HEK293 (cell line): ENCODE data around the gene SAT1.

ENCODE experiments used
- CTCF ChIA-PET: fragments of 350-600 bp; formaldehyde crosslinking; extraction: SDS; loops from one replicate; lab custom pipeline; 2021; ENCODE audit warnings: antibody characterized with exemption; lab: Yijun Ruan, JAX
- POLR2A ChIA-PET: fragments of 300-600 bp; formaldehyde crosslinking; extraction: SDS; loops from one replicate; lab custom pipeline; 2020; ENCODE audit warnings: antibody characterized with exemption, inconsistent platforms; lab: Yijun Ruan, JAX
- H3K27ac ChIP-seq: fragments of 200-500 bp; sonication (Bioruptor generic); 2 replicates; pipeline ENCODE4 v1.5.1; 2014; ENCODE audit warnings: low read depth, low read length, control low read depth, inconsistent platforms; ENCODE audit errors: extremely low read depth
- H3K36me3 ChIP-seq, 2 experiments: fragments of 200-500 bp in 1 of 2; sonication (Bioruptor generic) in 1 of 2; 1 replicate in 1 of 2; 2 replicates in 1 of 2; pipeline ENCODE4 v1.5.1; 2014 to 2017; ENCODE audit warnings: inconsistent platforms in 2 of 2, low read length in 2 of 2; ENCODE audit not compliant: control insufficient read depth in 2 of 2, insufficient read depth in 1 of 2
- H3K4me1 ChIP-seq: fragments of 200-500 bp; sonication (Bioruptor generic); 2 replicates; pipeline ENCODE4 v1.5.1; 2014; ENCODE audit warnings: mild to moderate bottlenecking, low read length, inconsistent platforms; ENCODE audit not compliant: control insufficient read depth, insufficient read depth
- H3K4me3 ChIP-seq: 2 replicates; pipeline ENCODE4 v1.5.1; 2011; ENCODE audit warnings: low read depth, mild to moderate bottlenecking, control low read depth, low read length, moderate library complexity
- H3K9me3 ChIP-seq: fragments of 200-500 bp; sonication (Bioruptor generic); 2 replicates; pipeline ENCODE4 v1.5.1; 2014; ENCODE audit warnings: low read depth, low read length, inconsistent platforms; ENCODE audit not compliant: control insufficient read depth, insufficient read depth
- MEIS1 ChIP-seq: sonication (generic); formaldehyde crosslinking; IDR thresholded peaks from 2 replicates; pipeline ENCODE4 v1.8.1; 2022; ENCODE audit warnings: missing genetic modification reagents, mild to moderate bottlenecking, borderline replicate concordance
- PRDM1 ChIP-seq: fragments of 450-650 bp; formaldehyde crosslinking; IDR thresholded peaks from 2 replicates; pipeline ENCODE4; 2016; ENCODE audit warnings: missing biosample characterization, missing genetic modification characterization
- PRDM10 ChIP-seq: fragments of 450-650 bp; formaldehyde crosslinking; IDR thresholded peaks from 2 replicates; pipeline ENCODE4 v1.5.1; 2016; ENCODE audit warnings: missing biosample characterization, missing genetic modification characterization
- PRDM6 ChIP-seq: fragments of 450-650 bp; formaldehyde crosslinking; IDR thresholded peaks from 2 replicates; pipeline ENCODE4 v1.5.1; 2017; ENCODE audit warnings: missing biosample characterization, missing genetic modification characterization
- SALL2 ChIP-seq: fragments of 450-650 bp; formaldehyde crosslinking; IDR thresholded peaks from 2 replicates; pipeline ENCODE4 v1.5.0; 2017; ENCODE audit warnings: missing biosample characterization, mild to moderate bottlenecking, missing genetic modification characterization, borderline replicate concordance
- SP2 ChIP-seq: fragments of 450-650 bp; formaldehyde crosslinking; IDR thresholded peaks from 2 replicates; pipeline ENCODE4 v1.5.1; 2016; ENCODE audit warnings: missing biosample characterization, missing genetic modification characterization
- TCF7L2 ChIP-seq: IDR thresholded peaks from 2 replicates; pipeline ENCODE4 v1.6.1; 2011; ENCODE audit warnings: low read depth, mild to moderate bottlenecking, inconsistent platforms, low read length, moderate library complexity, borderline replicate concordance
- ZBTB11 ChIP-seq: fragments of 450-650 bp; formaldehyde crosslinking; conservative IDR thresholded peaks from 2 replicates; pipeline ENCODE4 v1.5.1; 2016; ENCODE audit warnings: low read depth, missing biosample characterization, missing genetic modification characterization
- ZBTB17 ChIP-seq: fragments of 450-650 bp; formaldehyde crosslinking; IDR thresholded peaks from 2 replicates; pipeline ENCODE4 v1.5.1; 2016; ENCODE audit warnings: missing biosample characterization, missing genetic modification characterization
- ZBTB20 ChIP-seq: fragments of 450-650 bp; formaldehyde crosslinking; IDR thresholded peaks from 2 replicates; pipeline ENCODE4 v1.5.1; 2016; ENCODE audit warnings: missing biosample characterization, missing genetic modification characterization
- ZBTB21 ChIP-seq: fragments of 450-650 bp; formaldehyde crosslinking; IDR thresholded peaks from 2 replicates; pipeline ENCODE4 v1.5.1; 2017; ENCODE audit warnings: missing biosample characterization, missing genetic modification characterization
- ZBTB6 ChIP-seq: fragments of 450-650 bp; formaldehyde crosslinking; IDR thresholded peaks from 2 replicates; pipeline ENCODE4 v1.5.1; 2017; ENCODE audit warnings: missing biosample characterization, missing genetic modification characterization
- ZNF169 ChIP-seq: fragments of 450-650 bp; formaldehyde crosslinking; IDR thresholded peaks from 2 replicates; pipeline ENCODE4 v1.5.1; 2016; ENCODE audit warnings: missing biosample characterization, missing genetic modification characterization
- ZNF366 ChIP-seq: fragments of 450-650 bp; formaldehyde crosslinking; conservative IDR thresholded peaks from 2 replicates; pipeline ENCODE4 v1.5.1; 2016; ENCODE audit warnings: missing biosample characterization, missing genetic modification characterization
- ZNF391 ChIP-seq: fragments of 450-650 bp; formaldehyde crosslinking; IDR thresholded peaks from 2 replicates; pipeline ENCODE4 v1.5.1; 2016; ENCODE audit warnings: low read depth, missing biosample characterization, missing genetic modification characterization, borderline replicate concordance
- ZNF521 ChIP-seq: fragments of 450-650 bp; formaldehyde crosslinking; IDR thresholded peaks from 2 replicates; pipeline ENCODE4 v1.5.1; 2017; ENCODE audit warnings: missing biosample characterization, mild to moderate bottlenecking, missing genetic modification characterization
- ZNF548 ChIP-seq: fragments of 450-650 bp; formaldehyde crosslinking; IDR thresholded peaks from 2 replicates; pipeline ENCODE4 v1.5.1; 2016; ENCODE audit warnings: missing biosample characterization, missing genetic modification characterization
- ZNF600 ChIP-seq: fragments of 450-650 bp; formaldehyde crosslinking; IDR thresholded peaks from 2 replicates; pipeline ENCODE4 v1.5.1; 2016; ENCODE audit warnings: missing biosample characterization, missing genetic modification characterization
- ZNF610 ChIP-seq: fragments of 450-650 bp; formaldehyde crosslinking; IDR thresholded peaks from 2 replicates; pipeline ENCODE4 v1.5.1; 2016; ENCODE audit warnings: missing biosample characterization, missing genetic modification characterization, borderline replicate concordance
- ZNF624 ChIP-seq: fragments of 450-650 bp; formaldehyde crosslinking; IDR thresholded peaks from 2 replicates; pipeline ENCODE4 v1.5.1; 2017; ENCODE audit warnings: missing biosample characterization, missing genetic modification characterization
- ZNF629 ChIP-seq: fragments of 450-650 bp; formaldehyde crosslinking; IDR thresholded peaks from 2 replicates; pipeline ENCODE4 v1.5.1; 2017; ENCODE audit warnings: missing biosample characterization, missing genetic modification characterization
- ZNF670 ChIP-seq: fragments of 450-650 bp; formaldehyde crosslinking; IDR thresholded peaks from 2 replicates; pipeline ENCODE4 v1.5.1; 2016; ENCODE audit warnings: missing biosample characterization, missing genetic modification characterization, low read depth
- ZNF843 ChIP-seq: fragments of 450-650 bp; formaldehyde crosslinking; IDR thresholded peaks from 2 replicates; pipeline ENCODE4 v1.5.1; 2016; ENCODE audit warnings: missing biosample characterization, missing genetic modification characterization
- ZSCAN23 ChIP-seq: fragments of 450-650 bp; formaldehyde crosslinking; IDR thresholded peaks from 2 replicates; pipeline ENCODE4 v1.5.1; 2016; ENCODE audit warnings: missing biosample characterization, missing genetic modification characterization

SAT1 gene

GRCh38 chrX:23803931-23804381 lies 21.0 kb downstream of the SAT1 start (continued):
- no peak for TF ChIP-seq ZNF670 (tag by site-specific recombination)
- no peak for TF ChIP-seq ZNF169
- peak; percentile 57; the same call in 1 of the 2 replicates for TF ChIP-seq ZBTB21 (tag by site-specific recombination)
- 0 out of 2 replicates have a peak, but pooled peaks have one; percentile 51 for TF ChIP-seq ZNF629 (tag by site-specific recombination)
- peak; percentile 33; the same call in 1 of the 2 replicates for TF ChIP-seq PRDM10
- no peak for TF ChIP-seq TCF7L2

- POLR2A ChIA-PET = no interaction called here
- H3K4me3 ChIP-seq = no peak overlapping the region
- CTCF ChIA-PET = interaction anchor here (0.6 kb wide), 1 partner anchor 70 kb away, joined by 3 read pairs; no protein-coding TSS in a partner anchor
- no peaks in the 10 kb centered on the region for H3K9me3 ChIP-seq
- TF ChIP-seq ZNF624 (tag by site-specific recombination) (0 out of 2 replicates have a peak, but pooled peaks have one; percentile 45), ZNF366 (tag by site-specific recombination) (peak; percentile 91), PRDM1 (tag by site-specific recombination) (peak; percentile 98), ZBTB17 (tag by site-specific recombination) (peak; percentile 77; the same call in 1 of the 2 replicates), ZSCAN23 (tag by site-specific recombination) (no peak), ZNF843 (tag by site-specific recombination) (no peak), ZNF600 (tag by site-specific recombination) (peak; percentile 40; the same call in 1 of the 2 replicates), ZNF610 (tag by site-specific recombination) (no peak), PRDM6 (tag by site-specific recombination) (no peak; the same call in 1 of the 2 replicates), SP2 (tag by site-specific recombination) (no peak), MEIS1 (CRISPR knock-in tag) (no peak), SALL2 (tag by site-specific recombination) (0 out of 2 replicates have a peak, but pooled peaks have one; percentile 21), ZNF391 (tag by site-specific recombination) (no peak)
- H3K27ac ChIP-seq = no peak overlapping the region
- H3K36me3 ChIP-seq = no peaks in the 10 kb centered on the region
- H3K4me1 ChIP-seq = peaks cover 13% of the 10 kb centered on the region
These were observed 21.6 kb downstream of the SAT1 start for GRCh38 chrX:23804578-23804977.

GRCh38 chrX:23805389-23805788 lies 22.4 kb downstream of the SAT1 start:
- H3K9me3 ChIP-seq = no peaks in the 10 kb centered on the region
- peaks cover 7% of the 10 kb centered on the region for H3K4me1 ChIP-seq
- no peaks in the 10 kb centered on the region for H3K36me3 ChIP-seq
- no peak overlapping the region for H3K4me3 ChIP-seq
- H3K27ac ChIP-seq = no peak overlapping the region
- TF ChIP-seq ZBTB11 (no peak), ZBTB6 (no peak), ZBTB20 (tag by site-specific recombination) (no peak), ZNF548 (tag by site-specific recombination) (no peak), ZNF521 (tag by site-specific recombination) (no peak), ZBTB17 (tag by site-specific recombination) (no peak)
- ChIA-PET CTCF (interaction anchor here (0.7 kb wide), 1 partner anchor 111 kb away, joined by 4 read pairs; no protein-coding TSS in a partner anchor), POLR2A (no interaction called here)
